NCI-H446 (cell line): ENCODE measurements around the gene UST.
"Not testable (repeated sequence)": the region's sequence is repeated elsewhere in the genome, so short reads cannot be mapped to it uniquely, and the experiment has no call there.

Source experiments
- DNase-seq, 2 experiments: peaks; one replicate each; lab custom pipeline; 2025; lab: John Stamatoyannopoulos, UW

Gene UST

GRCh38 chr6:148837941-148838340 lies 91.1 kb downstream of the UST start:
- DNase-seq, result no peak

GRCh38 chr6:148839044-148839443 lies 92.2 kb downstream of the UST start:
- no peak for DNase-seq

DNA sequence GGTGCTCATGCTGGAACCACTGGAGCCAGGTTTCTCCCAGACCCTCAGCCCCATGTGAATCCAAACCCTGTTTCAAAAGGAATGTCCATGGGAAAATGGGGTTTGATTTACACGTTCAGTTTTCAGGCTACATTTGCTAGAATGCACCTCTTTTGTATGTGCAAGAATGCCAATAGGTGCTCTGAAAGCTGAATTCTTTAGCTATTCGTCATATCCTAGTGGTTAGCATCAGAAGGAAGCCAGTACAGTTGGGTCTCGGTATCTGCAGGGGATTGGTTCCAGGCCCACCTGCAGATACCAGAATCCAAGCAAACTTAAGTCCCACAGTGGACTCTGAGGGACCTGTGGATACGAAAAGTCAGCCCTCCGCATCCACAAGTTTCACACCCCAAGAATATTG lies 93.4 kb downstream of the UST start:
- DNase-seq, result no peak

- no peak for DNase-seq
Observed at GRCh38 chr6:148842296-148843019, 95.6 kb downstream of the UST start.

DNA sequence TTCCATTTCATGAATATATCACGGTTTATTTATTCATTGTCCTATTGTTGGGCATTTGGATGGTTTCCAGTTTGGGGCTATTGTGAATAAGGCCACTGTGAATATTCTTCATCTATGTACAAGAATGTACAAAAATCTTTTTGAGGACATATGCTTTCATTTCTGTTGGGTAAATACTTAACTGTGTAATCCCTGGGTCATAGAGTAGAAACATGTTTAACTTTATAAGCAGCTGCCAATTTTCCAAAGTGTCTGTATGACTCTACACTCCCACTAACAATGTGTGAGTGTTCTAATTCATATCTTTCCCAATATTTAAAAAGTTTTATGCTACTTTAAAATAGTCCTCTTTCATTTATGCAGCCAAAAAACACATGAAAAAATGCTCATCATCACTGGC lies 98.6 kb downstream of the UST start:
- DNase-seq, result no peak

DNA sequence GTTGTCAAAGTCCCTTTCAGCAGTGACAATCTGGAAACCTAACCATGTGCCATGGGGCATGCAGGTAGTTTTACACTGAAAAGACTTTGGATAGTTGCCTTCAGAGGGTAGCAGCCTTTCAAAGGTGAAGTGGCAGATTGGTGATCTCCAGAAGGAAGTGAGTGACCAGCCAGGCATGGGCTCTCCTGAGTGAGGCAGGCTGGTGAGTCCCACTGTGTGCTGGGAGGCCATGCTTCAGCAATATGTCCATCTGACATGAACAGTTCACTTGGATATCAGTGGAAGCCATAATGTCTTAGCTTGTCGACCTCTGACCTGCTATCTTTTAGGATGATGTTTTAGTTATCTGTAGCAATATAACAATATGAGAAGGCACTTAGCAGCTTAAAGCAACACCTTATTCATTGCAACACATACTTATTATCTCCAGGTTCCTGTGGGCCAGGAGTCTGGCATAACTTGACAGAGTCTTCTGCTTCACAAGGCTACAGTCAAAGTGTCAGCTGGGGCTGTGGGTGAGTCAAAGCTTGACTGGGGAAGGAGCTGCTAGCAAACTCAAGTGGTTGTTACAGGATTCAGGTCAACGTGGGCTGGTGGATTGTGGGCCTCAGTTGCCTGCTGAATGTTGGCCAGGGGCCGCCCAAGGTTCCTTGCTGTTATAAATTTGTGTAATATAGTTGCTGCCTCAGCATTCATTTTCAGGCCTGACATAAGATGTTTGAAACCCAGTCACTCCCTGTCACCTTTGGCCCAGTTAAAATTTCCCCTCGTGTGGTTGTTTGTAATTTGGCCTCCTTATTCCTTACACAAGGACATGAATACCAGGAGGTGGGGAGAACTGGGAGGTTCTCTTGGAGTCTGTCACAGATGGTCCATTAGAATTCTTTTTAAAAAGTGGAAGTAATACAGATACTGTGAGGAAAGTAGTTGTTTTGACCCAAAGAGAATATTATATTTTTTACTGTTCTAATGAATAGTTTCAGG lies 100.2 kb downstream of the UST start:
- DNase-seq, result no peak

GRCh38 chr6:148848915-148849314 lies 102.1 kb downstream of the UST start:
- DNase-seq, result no peak

- DNase-seq, result not testable (repeated sequence)
Observed at GRCh38 chr6:148849449-148849848, 102.6 kb downstream of the UST start.

GRCh38 chr6:148850964-148851363 lies 104.1 kb downstream of the UST start:
- DNase-seq, result no peak

- DNase-seq, result no peak
Observed at GRCh38 chr6:148851683-148852556, 105.1 kb downstream of the UST start.

GRCh38 chr6:148852688-148853087 lies 105.9 kb downstream of the UST start:
- no peak for DNase-seq

DNA sequence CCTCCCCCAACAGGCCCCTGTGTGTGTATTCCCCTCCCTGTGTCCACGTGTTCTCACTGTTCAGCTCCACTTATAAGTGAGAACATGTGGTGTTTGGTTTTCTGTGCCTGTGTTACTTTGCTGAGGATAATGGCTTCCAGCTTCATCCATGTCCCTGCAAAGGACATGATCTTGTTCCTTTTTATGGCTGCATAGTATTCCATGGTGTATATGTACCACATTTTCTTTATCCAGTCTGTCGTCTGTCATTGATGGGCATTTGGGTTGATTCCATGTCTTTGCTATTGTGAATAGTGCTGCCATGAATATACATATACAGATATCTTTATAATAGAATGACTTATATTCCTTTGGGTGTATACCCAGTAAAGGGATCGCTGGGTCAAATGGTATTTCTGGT lies 106.3 kb downstream of the UST start:
- DNase-seq, result not testable (repeated sequence)

DNA sequence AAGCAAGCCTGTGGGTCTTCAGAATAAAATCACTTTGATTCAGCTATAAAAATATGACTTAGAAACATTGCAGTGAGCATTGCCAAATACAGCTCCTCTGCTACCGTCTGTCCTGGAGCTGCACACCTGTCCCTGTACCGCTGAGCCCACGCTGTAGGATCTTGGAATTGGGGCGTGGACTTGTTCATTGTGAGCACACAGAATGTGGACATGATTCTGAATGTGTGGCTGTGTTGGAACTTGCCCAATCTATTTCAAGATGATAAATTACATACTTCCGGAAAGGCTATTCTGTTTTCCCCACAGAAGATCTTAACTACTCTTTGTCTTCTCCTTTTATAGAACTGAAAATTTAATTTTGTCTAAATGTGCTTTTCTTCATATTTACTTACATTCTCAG lies 107.3 kb downstream of the UST start:
- DNase-seq, result no peak

- DNase-seq, result no peak
Observed at GRCh38 chr6:148854992-148855391, 108.2 kb downstream of the UST start.

DNA sequence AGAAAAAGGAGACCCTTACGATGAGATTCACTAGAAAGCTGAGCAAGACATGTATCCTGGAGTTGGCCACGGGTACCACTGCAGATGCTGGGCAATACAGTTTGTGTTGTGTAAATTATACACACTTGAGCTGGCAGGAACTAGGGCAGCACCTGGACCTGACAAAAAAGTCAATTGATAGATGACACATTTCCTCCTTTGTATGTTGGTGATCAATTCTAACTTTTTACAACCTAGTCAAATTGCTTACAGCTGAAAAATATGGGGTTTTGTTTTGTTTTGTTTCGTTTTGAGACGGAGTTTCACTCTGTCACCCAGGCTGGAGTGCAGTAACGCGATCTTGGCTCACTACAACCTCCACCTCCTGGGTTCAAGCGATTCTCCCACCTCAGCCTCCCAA lies 108.9 kb downstream of the UST start:
- DNase-seq, result no peak

GRCh38 chr6:148857798-148858390 lies 111.1 kb downstream of the UST start:
- DNase-seq, result no peak

DNA sequence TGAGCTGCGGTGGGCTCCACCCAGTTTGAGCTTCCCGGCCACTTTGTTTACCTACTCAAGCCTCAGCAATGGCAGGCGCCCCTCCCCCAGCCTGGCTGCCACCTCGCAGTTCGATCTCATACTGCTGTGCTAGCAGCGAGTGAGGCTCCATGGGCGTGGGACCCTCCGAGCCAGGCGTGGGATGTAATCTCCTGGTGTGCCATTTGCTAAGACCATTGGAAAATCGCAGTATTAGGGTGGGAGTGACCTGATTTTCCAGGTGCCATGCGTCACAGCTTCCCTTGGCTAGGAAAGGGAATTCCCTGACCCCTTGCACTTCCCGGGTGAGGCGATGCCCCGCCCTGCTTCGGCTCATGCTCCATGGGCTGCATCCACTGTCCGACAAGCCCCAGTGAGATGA lies 117.3 kb downstream of the UST start:
- DNase-seq, result not testable (repeated sequence)

DNA sequence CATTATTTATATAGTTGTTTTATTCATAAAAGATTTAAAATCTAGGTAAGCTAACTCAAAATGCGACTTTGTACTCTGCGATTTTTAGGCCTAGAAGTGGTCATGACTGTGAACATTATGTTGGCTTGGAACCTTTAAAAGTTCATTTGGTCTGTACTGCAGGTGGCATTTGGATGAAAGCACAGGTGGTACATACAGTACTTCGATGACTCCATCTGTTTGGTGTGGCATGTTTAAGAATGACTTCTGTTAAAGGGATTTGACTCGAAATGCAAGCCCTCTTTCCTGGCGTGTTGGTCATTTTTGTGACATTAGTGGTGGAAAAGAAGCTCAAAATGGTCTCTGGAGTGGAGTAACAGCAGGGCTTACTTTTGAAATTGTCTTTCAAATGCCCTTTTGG lies 118.1 kb downstream of the UST start:
- DNase-seq, result no peak

GRCh38 chr6:148866657-148867268 lies 119.9 kb downstream of the UST start:
- DNase-seq, result no peak

GRCh38 chr6:148867862-148868261 lies 121.0 kb downstream of the UST start:
- DNase-seq, result no peak

- DNase-seq, result no peak
Observed at GRCh38 chr6:148868314-148868713, 121.5 kb downstream of the UST start.
